ENCODE data around the gene SEC11C.

The SEC11C gene

DNA sequence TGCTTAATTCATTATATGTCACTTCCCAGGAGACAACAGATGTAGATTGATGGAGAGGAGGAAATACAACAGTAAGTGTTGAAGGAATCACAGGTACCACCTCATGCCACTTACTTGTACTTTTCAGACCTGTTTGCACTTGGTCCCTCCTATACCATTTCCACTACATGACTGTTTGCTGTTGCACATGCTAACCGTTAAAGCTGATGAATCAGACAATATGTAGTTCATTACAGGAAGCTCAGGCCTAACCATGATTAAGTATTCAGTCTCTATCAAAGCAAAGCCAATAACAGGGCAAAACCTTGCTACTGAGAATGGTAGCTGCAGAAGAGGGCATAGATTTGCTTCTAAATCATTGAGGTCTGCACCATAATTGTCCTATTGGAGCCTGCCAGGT is 50.1 kb downstream of the SEC11C start:
- TF ChIP-seq, protein P1, sequence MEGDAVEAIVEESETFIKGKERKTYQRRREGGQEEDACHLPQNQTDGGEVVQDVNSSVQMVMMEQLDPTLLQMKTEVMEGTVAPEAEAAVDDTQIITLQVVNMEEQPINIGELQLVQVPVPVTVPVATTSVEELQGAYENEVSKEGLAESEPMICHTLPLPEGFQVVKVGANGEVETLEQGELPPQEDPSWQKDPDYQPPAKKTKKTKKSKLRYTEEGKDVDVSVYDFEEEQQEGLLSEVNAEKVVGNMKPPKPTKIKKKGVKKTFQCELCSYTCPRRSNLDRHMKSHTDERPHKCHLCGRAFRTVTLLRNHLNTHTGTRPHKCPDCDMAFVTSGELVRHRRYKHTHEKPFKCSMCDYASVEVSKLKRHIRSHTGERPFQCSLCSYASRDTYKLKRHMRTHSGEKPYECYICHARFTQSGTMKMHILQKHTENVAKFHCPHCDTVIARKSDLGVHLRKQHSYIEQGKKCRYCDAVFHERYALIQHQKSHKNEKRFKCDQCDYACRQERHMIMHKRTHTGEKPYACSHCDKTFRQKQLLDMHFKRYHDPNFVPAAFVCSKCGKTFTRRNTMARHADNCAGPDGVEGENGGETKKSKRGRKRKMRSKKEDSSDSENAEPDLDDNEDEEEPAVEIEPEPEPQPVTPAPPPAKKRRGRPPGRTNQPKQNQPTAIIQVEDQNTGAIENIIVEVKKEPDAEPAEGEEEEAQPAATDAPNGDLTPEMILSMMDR (IDR thresholded peaks at IDR 0.05; ENCODE audit: low read length) = no peak
- no peak for TF ChIP-seq EZH2 (IDR thresholded peaks at IDR 0.05; ENCODE audit: borderline replicate concordance, low read length)

DNA sequence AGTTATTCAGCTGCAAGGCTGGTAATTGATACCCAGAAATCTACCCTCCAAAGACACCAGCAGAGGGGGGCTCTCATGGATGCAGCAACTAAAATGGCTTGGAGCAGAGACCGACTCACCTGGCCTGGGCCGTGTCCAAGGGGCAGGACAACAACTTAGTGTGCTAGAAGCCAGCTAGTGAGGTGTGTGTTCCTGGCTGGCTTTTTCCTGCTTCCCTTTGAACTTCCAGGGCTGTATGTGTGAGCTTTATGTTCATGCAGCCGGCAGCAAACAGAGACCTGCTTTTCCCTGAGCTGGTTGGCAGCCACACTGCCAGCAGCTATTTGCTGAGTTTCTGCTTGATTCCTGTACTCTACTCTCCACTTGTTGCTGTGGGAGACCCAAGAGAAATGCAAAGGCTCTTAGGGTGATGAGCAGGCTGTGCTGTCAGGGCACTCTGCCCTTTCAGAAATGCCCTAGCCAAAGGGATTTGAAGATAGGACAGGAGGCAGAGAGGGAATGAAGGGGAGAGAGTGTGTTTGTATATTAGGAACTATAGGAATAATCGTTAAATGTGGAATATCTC is 56.6 kb downstream of the SEC11C start:
- no peaks in the 10 kb centered on the region for H4K20me1 ChIP-seq (ENCODE audit: insufficient read depth, low read length)
- H3K9me2 ChIP-seq (ENCODE audit: low read depth, low read length) = no peaks in the 10 kb centered on the region
- H3K27ac ChIP-seq (ENCODE audit: low read depth, low read length, poor library complexity, severe bottlenecking) = no peak overlapping the region
- H3K9me3 ChIP-seq (ENCODE audit: low read length) = no peaks in the 10 kb centered on the region
- H3K4me2 ChIP-seq (ENCODE audit: low read length) = no peak overlapping the region
- no peaks in the 10 kb centered on the region for H3F3A ChIP-seq (ENCODE audit: insufficient read depth, low read length)
- no peak overlapping the region for H2AFZ ChIP-seq (ENCODE audit: low read length)
- no peaks in the 10 kb centered on the region for H3K36me3 ChIP-seq (ENCODE audit: insufficient read depth, low read length)
- H3K4me3 ChIP-seq (ENCODE audit: low read depth, low read length, poor library complexity, severe bottlenecking) = no peak overlapping the region
- no peaks in the 10 kb centered on the region for H3K27me3 ChIP-seq (ENCODE audit: insufficient read depth, low read length)
- H3K9ac ChIP-seq (ENCODE audit: low read length) = no peak overlapping the region
- no peaks in the 10 kb centered on the region for H3K4me1 ChIP-seq (ENCODE audit: insufficient read depth, low read length, severe bottlenecking)
- no peaks in the 10 kb centered on the region for H3K79me2 ChIP-seq (ENCODE audit: insufficient read depth, low read length)
- TF ChIP-seq, protein P1 (IDR thresholded peaks at IDR 0.05; ENCODE audit: low read length) = no peak
- no peak for TF ChIP-seq EZH2 (IDR thresholded peaks at IDR 0.05; ENCODE audit: borderline replicate concordance, low read length)

More for the DNA sequence above, 50.1 kb downstream of the SEC11C start:
- no peaks in the 10 kb centered on the region for H3K27me3 ChIP-seq (ENCODE audit: insufficient read depth, low read length)
- no peaks in the 10 kb centered on the region for H3K4me1 ChIP-seq (ENCODE audit: insufficient read depth, low read length, severe bottlenecking)
- no peaks in the 10 kb centered on the region for H3K79me2 ChIP-seq (ENCODE audit: insufficient read depth, low read length)
- no peaks in the 10 kb centered on the region for H3F3A ChIP-seq (ENCODE audit: insufficient read depth, low read length)
- no peak overlapping the region for H2AFZ ChIP-seq (ENCODE audit: low read length)
- H3K9me3 ChIP-seq (ENCODE audit: low read length) = no peaks in the 10 kb centered on the region
- H3K9me2 ChIP-seq (ENCODE audit: low read depth, low read length) = no peaks in the 10 kb centered on the region
- no peak overlapping the region for H3K4me3 ChIP-seq (ENCODE audit: low read depth, low read length, poor library complexity, severe bottlenecking)
- H3K4me2 ChIP-seq (ENCODE audit: low read length) = no peak overlapping the region
- H3K9ac ChIP-seq (ENCODE audit: low read length) = no peak overlapping the region
- H3K36me3 ChIP-seq (ENCODE audit: insufficient read depth, low read length) = no peaks in the 10 kb centered on the region
- H4K20me1 ChIP-seq (ENCODE audit: insufficient read depth, low read length) = no peaks in the 10 kb centered on the region
- H3K27ac ChIP-seq (ENCODE audit: low read depth, low read length, poor library complexity, severe bottlenecking) = no peak overlapping the region

DNA sequence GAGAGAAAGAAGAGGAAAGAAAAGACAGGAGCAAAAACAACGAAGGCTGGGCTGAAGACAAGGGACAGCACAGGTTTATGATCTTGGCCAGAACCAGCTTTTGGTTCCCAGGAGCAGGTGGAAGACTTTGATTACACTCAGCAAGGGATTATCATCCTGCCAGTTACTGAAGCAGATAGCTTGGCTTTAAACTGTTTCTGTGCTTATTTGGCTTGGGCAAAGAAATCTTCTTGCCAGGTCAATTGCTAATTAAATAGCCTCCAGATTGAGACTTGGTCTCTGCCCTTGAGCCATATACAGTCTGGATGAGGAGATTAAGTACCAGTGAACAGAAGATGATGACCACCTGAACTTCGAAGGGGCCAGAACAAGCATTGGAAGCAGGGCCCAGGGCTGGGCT is 58.0 kb downstream of the SEC11C start:
- Histone ChIP-seq H3K9me3 (ENCODE audit: low read length) (no peaks in the 10 kb centered on the region), H3K4me1 (ENCODE audit: insufficient read depth, low read length, severe bottlenecking) (no peaks in the 10 kb centered on the region), H2AFZ (ENCODE audit: low read length) (no peak overlapping the region), H3K27ac (ENCODE audit: low read depth, low read length, poor library complexity, severe bottlenecking) (no peak overlapping the region), H3K27me3 (ENCODE audit: insufficient read depth, low read length) (no peaks in the 10 kb centered on the region), H3K79me2 (ENCODE audit: insufficient read depth, low read length) (no peaks in the 10 kb centered on the region), H3K36me3 (ENCODE audit: insufficient read depth, low read length) (no peaks in the 10 kb centered on the region), H3K4me2 (ENCODE audit: low read length) (no peak overlapping the region), H3K9ac (ENCODE audit: low read length) (no peak overlapping the region), H4K20me1 (ENCODE audit: insufficient read depth, low read length) (no peaks in the 10 kb centered on the region), H3K9me2 (ENCODE audit: low read depth, low read length) (no peaks in the 10 kb centered on the region), H3K4me3 (ENCODE audit: low read depth, low read length, poor library complexity, severe bottlenecking) (no peak overlapping the region), H3F3A (ENCODE audit: insufficient read depth, low read length) (no peaks in the 10 kb centered on the region)
- TF ChIP-seq EZH2 (IDR thresholded peaks at IDR 0.05; ENCODE audit: borderline replicate concordance, low read length) = no peak
- TF ChIP-seq, protein P1 (IDR thresholded peaks at IDR 0.05; ENCODE audit: low read length) = no peak
